NCI-H128 (cell line): ENCODE measurements around the gene C1QC.

Source experiments
- DNase-seq: peaks from one replicate; lab custom pipeline; 2025; ENCODE audit not compliant: unreplicated experiment; lab: John Stamatoyannopoulos, UW

C1QC gene

DNA sequence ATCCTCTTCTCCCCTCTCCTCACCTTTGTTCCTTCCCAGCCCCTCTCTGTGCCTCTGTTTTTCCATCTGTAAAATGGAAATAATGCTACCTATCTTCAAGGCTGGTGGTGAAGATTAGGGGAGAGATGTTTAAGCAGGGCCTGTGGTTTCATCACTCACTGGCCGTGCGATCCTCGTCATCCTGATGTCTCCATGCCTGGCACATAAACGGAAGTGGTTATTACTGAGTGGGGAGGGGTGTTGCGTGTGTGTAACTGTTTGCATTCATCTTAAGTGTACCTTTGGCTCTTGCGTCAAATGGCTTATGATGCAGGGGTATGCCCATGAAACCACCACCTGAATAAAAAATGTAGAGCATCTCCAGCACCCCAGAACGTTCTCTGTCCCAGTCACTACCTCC, 24.2 kb upstream of the C1QC start:
- DNase-seq: no peak

DNA sequence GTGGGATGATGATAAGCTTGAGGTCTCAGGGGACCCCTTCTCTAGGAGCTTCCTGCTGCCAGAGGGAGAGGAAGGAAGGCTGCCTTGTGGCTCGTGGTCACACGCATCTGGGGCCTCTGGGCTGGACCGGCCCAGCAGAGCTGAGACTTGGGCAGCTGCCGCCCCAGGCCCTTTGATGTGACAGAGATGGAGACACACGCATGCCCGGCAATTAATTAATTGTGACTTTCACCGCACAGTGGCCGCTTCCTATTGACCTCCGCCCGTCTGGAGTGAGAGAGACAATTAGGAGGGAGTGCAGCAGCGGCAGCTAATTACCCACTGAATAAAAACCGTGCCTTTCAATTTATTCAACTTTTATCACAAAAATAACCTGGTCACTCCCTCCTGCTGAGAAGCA, 23.6 kb upstream of the C1QC start:
- no peak for DNase-seq

DNA sequence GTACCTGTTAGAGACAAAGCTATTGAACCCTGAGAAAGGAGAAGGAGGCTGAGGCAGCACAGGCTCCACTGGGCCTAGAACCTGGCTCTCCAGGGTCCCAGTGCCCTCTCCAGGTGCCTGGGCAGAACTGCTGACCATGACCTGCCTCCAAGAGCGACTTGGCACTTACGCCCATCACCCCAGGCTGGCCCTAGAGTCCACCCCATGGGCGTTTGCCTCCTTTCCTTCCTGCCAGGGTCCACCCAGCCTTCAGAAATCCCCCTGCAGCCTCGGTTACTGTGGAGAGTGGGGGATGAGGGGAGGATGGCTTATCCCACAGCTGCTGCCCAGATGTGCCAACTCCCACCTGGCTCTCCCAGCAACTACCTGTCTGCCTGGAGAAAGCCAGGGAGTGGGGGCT, 21.7 kb upstream of the C1QC start:
- no peak for DNase-seq

DNA sequence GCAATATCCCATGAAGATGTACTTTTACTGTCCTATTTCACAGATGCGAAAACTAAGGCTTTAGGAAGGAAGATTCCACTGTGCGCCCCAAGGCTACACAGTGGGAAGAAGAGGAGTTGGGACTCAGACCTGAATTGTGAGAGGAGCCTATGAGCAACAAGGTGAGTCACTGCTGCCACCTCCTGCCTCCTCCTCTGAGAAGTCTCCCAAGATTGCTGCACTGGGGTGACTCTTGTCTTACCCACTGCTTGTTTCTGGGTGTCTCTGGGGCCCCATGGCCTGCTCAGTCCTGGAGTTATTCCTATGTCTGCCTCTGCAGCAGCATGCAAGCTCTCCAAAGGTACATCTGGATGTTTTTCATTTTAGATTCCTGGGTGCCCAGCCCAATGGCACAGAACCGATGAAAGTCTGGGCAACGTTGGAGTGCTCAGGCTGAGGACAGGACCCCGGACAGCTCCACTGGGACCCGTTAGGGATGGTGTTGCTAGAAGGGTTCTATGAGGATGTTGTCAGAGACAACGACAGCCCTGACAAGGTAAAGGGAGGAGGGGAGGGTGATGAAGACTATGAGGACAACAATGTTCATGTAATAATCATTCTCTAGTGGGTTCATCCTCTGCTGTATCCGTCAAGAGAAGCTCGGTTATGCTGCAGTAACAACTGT, 18.0 kb upstream of the C1QC start:
- no peak for DNase-seq

DNA sequence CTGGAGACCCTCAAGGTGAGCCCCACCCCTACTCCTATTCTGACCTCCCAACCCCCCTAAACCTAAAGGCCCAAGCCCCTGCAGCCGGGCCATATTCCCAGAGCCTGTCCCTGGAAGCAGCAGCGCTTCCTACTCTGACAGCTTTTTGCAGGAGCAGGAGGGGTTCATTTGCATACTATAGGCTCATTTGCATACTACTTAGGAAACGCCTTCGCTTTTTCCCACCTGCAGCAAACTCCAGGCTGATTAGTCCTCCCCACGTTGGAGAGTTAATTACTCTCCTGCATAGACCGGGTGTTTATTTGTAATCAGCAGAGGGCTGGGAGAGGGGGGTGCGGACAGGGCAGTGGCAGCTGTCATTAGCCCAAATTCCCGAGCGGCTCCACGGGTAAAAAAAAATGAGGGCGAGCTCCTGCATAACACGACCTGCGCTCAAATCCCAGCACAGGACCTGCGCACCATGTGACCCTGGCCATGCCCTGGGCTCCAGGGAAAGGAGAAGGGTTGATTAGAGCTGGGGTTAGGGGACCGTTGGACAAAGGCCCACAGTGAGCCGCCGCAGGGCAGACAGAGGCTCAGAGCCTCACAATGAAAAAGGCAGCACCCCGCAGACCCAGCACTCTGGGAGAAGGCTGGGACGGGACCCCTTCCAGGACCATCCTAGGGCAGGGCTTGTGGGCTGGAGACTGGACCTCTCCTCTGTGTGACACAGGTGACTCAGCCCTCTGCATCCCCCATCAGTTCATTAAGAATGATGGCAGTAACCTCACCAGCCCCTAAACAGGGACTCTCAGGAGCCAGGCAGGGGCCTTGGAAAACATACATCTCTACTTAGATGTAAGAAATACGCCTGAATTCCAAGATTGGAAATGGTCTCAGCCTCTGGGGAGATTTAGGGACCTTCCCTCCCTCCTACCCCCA, 16.9 kb upstream of the C1QC start:
- no peak for DNase-seq

DNA sequence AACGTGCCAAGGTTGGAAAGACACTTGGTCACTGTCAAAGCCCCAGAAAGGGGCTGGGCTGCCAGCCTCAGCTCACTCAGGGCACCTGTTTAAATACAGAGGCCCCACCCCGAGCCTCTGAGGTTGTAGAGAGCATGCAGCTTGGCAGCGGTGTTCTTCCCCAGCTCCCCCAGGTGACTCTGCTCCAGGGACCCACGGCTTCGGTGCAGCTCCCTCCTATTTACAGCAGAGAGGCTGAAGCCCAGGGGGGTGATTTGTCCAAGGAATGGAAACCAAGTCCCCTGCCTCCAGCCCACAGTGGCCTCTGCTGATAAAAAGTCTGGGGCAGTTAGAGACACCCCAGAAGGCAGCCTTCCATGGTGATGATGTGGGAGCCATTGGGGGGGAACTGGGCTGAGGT, 16.1 kb upstream of the C1QC start:
- DNase-seq: no peak

DNA sequence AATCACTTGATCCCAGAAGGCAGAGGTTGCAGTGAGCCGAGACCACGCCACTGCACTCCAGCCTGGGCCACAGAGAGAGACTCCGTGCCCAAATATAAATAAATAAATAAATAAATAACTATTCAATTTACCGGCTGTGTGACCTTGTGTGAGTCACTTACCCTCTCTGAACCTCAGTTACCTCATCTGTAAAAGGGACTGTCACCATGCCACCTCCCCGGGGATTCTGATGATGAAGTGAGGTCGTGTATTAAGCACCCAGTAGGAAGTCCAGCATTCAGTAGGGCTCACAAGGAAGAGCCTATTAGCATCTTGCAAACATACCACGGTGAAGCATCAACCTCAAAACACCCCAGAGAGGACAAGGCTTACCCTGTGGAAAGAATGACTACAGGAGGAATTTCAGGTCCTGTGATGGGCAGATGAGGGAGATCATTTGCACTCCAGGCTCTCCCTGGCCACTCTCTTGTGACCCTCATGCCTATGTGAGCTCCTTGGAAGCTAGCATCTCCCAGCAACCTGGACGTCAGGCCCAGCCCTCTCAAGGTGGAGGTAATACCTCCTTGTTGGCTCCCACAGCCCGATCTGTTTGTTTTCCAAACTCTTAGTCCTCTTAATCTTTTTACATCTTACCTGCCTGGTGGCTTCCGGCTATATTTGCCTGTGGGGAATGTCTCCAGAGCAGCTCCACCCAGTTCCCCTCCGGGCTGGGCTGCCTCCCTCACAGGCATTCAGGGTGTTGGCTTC, 14.6 kb upstream of the C1QC start:
- DNase-seq: no peak

DNA sequence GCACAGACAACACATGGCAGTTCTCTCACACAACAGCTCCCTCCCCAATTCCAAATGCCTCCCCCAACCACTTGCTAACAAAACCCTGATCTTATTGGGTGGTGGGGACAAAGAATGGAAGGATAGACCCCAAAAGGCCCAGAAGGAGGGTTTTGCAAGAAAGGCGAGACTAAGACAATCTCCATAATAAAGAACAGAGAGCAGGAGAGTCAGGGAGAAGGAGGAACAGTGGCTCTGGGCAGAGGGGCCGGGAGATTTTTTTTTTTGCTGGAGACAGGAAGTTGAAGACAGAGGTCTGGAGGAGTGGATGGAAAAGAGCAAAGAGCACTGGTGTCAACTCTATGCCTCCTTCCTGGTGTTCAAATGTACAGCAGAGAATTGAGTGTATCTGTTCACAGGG, 13.5 kb upstream of the C1QC start:
- DNase-seq: no peak

DNA sequence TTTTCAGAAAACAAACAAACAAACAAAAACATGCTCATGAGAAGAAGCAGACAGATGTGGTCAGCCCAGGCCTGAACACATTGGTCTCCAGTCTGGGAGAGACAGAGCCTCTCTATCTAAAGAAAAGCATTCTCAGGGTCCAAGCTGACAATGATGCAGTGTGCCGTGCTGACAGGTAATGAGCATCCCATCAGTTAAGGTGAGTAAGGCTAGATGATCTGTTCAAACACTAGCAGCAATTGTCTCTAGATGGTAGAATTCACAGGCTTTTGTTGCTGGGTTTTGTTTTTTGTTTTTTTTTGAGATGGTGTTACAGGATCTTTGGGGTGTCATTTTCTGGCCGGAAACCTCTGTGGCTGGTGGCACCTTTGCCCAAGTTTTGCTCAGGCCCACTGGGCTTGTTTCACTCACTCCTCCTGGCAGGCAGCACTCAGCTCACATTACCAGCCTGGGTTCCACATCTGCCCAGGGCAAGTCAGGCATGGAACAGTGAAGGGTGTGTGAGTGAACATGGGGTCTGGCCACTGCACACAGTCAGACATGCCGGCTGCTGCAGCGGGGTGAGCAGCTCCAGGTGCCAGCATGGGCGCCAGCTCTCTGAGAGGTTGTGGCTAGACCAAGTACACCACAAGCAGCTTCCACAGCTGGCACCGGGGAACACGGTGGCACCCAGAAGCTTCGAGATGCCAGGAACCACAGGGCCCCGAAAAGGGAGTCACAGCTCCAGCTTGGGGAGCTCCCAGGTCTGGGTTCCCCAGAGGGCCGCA, 9.6 kb upstream of the C1QC start:
- DNase-seq: no peak

DNA sequence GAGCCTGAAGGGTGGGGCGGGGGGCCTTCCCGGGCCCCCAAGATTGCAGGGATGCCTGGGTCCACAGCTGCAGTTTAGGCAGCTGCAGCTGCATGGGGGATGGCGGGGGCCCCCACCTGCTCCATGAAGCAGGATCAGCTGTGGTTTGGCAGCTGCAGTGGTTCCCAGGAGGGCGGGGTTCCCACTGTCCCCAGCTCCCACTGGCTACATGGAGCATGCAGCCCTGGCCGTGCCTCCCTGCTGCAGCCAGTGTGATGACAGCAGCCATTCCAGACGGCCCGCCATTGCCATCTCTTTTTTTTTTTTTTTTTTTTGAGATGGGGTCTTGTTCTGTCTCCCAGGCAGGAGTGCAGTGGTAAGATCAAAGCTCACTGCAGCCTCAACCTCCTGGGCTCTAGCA, 8.0 kb upstream of the C1QC start:
- no peak for DNase-seq

DNA sequence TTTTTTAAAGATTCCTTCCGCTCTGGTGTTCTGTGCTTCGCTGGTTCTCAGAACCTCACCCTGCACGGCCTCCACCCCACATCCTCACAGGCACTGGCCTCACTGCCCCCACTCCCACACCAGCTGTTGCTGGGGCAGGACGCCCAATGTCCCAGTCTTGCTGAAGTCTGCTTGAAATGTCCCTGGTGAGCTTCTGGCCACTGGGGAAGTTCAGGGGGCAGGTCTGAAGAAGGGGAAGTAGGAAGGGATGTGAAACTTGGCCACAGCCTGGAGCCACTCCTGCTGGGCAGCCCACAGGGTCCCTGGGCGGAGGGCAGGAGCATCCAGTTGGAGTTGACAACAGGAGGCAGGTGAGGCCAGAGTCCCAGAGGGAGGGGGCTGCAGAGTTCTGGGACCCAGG, 7.1 kb upstream of the C1QC start, which contains the start of gene C1QA:
Gene C1QA, plus strand, starts transcription at position 276 of the 400 bp plus-strand sequence. CDS start 989 bp downstream, outside the sequence.
- no peak for DNase-seq

DNA sequence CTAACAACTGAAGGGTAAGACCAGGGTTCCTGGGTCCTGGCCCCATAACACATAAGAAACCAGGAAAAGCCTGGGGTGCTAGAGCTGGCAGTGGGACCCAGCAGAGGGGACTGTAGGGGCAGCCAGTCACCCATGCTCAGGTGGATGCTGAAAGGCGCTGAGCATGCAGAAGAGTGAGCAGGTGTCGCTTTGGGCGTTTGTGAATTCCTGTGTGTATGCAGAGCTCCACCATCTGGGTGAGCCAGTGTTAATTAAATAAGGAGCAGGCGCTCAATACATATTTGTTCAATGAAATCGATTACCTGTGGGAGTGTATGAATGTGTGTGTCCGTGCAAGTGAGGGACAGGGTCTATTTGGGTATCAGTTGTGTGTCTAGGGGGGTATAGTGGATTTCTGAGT, 6.5 kb upstream of the C1QC start:
- no peak for DNase-seq

DNA sequence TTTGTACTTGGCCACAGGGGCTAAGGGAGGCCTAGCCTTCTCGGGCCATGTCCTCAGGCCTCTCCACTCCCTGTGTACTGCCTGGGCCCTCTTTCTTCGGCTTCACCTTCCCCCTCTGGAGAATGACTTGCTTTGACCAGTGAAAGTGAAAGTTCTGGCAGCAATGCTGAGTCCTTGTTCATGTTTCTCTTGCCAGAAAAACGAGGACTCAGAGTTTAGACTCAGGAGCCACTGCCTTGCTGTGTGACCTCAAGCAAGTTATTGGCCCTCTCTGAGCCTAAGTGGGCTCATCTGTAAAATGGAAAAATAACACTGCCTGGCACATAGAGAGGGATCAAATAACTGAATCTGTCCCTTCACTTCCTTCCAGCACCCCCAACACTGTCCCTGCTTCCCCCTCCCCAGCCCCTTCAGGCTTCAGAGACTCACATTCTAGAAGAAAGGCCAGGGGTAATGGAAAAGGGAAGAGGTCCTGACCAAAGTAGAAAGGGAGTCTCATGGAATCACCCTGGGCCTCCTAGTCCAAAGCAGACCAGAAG, 5.5 kb upstream of the C1QC start:
- no peak for DNase-seq

DNA sequence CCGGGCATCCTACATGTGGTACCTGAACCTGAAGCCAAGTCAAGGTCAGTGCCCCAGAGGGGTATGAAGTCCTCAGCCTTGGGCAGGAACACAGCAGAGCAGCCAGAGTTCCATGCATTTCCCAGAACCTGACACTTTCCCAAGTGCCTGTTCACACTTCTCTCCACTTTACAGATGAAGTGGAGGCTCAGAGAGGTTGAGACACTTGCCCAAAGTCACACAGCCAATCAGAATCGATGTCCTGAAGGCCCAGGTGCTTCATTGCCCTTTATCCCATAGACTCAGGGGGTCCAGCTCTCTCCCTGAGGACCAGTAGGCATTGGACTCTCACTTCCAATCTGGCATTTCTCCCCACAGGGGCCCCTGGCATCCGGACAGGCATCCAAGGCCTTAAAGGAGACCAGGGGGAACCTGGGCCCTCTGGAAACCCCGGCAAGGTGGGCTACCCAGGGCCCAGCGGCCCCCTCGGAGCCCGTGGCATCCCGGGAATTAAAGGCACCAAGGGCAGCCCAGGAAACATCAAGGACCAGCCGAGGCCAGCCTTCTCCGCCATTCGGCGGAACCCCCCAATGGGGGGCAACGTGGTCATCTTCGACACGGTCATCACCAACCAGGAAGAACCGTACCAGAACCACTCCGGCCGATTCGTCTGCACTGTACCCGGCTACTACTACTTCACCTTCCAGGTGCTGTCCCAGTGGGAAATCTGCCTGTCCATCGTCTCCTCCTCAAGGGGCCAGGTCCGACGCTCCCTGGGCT, 4.8 kb upstream of the C1QC start:
- DNase-seq: no peak

DNA sequence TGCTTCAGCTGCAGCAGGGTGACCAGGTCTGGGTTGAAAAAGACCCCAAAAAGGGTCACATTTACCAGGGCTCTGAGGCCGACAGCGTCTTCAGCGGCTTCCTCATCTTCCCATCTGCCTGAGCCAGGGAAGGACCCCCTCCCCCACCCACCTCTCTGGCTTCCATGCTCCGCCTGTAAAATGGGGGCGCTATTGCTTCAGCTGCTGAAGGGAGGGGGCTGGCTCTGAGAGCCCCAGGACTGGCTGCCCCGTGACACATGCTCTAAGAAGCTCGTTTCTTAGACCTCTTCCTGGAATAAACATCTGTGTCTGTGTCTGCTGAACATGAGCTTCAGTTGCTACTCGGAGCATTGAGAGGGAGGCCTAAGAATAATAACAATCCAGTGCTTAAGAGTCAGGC, 4.1 kb upstream of the C1QC start:
- no peak for DNase-seq

DNA sequence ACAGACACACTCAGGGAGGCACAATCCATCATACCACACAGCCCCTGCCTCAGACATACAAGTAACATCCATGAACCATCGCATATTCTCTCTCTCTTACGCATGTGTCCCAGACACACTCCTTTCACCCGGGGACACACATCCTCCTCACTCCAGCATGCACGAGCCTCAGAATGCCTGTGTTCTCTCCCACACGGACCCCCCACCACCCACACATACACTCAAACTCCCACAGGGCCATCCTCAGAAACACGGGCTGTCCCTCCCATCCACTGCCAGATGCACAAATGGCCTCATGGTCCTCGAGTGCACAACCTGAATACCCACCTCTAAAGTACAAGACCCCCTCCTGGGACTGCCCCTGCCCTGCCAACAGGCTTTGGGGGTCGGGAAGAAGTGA, 2.2 kb upstream of the C1QC start:
- no peak for DNase-seq

DNA sequence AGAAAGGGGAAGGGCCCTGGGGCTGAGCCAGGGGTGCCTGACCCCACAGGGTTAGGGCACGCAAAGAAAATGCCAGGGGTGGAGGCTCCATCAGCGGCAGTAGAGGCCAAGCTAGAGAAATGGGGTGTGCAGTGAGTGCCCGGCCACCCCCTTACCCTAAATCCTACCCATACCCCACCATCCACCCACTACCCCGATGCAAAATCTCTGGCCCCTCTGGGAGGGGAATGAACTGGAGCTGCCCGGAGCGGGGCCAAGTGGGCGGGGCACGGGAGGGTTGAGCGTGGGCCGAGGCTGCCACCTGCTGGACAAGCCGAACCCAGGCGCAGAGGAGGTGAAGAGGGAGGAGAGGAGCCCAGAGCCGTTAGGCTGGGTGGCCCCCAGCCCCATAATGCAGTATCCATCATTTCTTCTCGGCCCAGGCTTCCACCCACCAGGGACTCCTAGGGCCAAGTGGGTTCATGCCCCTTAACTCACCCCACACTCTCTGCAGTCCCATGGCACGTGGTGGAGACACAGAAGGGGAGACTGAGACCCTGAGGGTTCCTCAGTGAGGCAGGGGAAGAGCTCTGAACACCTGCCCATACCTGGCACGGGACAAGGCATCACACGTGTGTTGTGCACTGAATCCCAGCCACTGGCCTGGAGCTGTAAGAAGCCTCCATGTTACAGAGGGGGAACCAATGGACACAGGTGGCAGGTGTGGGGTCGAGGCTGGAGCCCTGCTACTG, 1.4 kb upstream of the C1QC start:
- DNase-seq: peak; percentile 58

DNA sequence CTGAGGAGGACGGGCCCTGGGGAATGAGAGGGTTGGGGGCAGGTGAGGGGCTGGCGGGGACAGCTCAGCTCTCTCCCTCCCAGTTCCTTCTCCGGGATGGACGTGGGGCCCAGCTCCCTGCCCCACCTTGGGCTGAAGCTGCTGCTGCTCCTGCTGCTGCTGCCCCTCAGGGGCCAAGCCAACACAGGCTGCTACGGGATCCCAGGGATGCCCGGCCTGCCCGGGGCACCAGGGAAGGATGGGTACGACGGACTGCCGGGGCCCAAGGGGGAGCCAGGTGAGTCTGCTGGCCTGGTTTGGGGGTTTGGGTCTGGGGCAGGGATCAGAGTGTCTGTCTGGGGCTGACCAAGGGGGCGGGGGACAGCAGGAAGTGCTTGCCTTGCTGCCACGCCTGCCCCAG, 495 bp downstream of the C1QC start:
- DNase-seq: no peak

DNA sequence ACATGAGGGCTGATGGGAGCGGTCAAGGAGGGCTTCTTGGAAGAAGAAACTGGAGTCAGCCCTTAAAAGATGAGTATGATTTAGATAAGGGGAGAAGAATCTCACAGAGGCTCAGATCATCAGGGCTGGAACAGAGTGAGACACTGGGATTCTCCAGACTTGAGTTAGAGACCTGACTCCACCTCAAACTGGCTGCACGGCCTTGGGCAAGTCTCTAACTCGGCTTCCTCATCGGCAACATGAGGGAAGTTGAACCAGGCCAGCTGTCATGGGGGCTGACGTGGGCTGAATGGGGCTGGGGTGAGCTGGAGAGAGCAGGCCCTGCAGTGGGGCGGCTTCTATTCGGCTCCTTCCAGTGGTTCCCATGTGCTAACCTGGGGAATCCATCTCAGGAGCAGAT, 2.5 kb downstream of the C1QC start:
- DNase-seq: no peak
